NCI-H1092 (cell line): ENCODE data around the gene KCP.

ENCODE experiments used
- DNase-seq: peaks from one replicate; lab custom pipeline; 2025; lab: John Stamatoyannopoulos, UW

The KCP gene

GRCh38 chr7:128887169-128888038 lies 23.1 kb downstream of the KCP start:
- DNase-seq: no peak

GRCh38 chr7:128886391-128887168 lies 23.9 kb downstream of the KCP start:
- no peak for DNase-seq

- DNase-seq: no peak
These were observed 24.9 kb downstream of the KCP start for GRCh38 chr7:128885370-128886187.

GRCh38 chr7:128884561-128885369 lies 25.7 kb downstream of the KCP start:
- no peak for DNase-seq

GRCh38 chr7:128883622-128884448 lies 26.7 kb downstream of the KCP start:
- peak; percentile 66 for DNase-seq

- DNase-seq: no peak
These were observed 28.4 kb downstream of the KCP start for GRCh38 chr7:128882134-128882533.

GRCh38 chr7:128881458-128882125 lies 28.9 kb downstream of the KCP start:
- no peak for DNase-seq

GRCh38 chr7:128880791-128881457 lies 29.6 kb downstream of the KCP start:
- DNase-seq: no peak

- peak; percentile 75 for DNase-seq
These were observed 30.4 kb downstream of the KCP start for GRCh38 chr7:128879939-128880746.

- DNase-seq: no peak
These were observed 31.0 kb downstream of the KCP start for GRCh38 chr7:128879461-128879938.

GRCh38 chr7:128878226-128879105 lies 32.0 kb downstream of the KCP start:
- DNase-seq: no peak

- no peak for DNase-seq
These were observed 32.8 kb downstream of the KCP start for GRCh38 chr7:128877756-128878120.

- no peak for DNase-seq
These were observed 33.3 kb downstream of the KCP start for GRCh38 chr7:128876978-128877755.

- no peak for DNase-seq
These were observed 33.9 kb downstream of the KCP start for GRCh38 chr7:128876586-128876977.

GRCh38 chr7:128876127-128876526 lies 34.4 kb downstream of the KCP start:
- no peak for DNase-seq

GRCh38 chr7:128875523-128875948 lies 35.0 kb downstream of the KCP start:
- no peak for DNase-seq
